Measurements from ENCODE around the gene CEP57.

CEP57 gene

DNA sequence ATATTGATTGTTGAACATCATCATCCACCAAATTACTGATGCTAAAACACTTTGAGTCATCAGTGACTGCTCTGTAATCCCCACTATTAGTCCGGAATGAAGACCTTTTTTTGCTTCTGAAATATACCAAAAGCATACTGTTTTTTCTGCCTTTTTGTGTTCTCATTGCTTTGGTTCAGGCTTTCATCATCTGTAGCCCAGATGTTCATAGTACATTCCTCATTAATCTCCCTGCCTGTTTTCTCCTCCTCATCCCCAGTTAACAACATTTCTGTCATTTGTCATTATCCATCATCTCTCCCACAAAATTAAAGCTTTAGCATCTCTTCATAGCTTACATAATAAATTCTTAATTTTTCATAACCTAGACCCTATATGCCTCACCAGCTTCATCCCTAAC, 9.2 kb downstream of the CEP57 start:
- no peaks in the 10 kb centered on the region for H3K9me3 ChIP-seq (ENCODE audit: control insufficient read depth, insufficient read depth, low read depth, low read length)
- CTCF ChIA-PET: interaction anchor here (1.7 kb wide), 1 partner anchor 36 kb away, joined by 4 read pairs; no protein-coding TSS in a partner anchor
- H3K4me3 ChIP-seq (ENCODE audit: low read depth, low read length): no peak overlapping the region
- no peak overlapping the region for H3K27ac ChIP-seq (ENCODE audit: extremely low read depth, low read depth, low read length)
- TF ChIP-seq, protein P1, sequence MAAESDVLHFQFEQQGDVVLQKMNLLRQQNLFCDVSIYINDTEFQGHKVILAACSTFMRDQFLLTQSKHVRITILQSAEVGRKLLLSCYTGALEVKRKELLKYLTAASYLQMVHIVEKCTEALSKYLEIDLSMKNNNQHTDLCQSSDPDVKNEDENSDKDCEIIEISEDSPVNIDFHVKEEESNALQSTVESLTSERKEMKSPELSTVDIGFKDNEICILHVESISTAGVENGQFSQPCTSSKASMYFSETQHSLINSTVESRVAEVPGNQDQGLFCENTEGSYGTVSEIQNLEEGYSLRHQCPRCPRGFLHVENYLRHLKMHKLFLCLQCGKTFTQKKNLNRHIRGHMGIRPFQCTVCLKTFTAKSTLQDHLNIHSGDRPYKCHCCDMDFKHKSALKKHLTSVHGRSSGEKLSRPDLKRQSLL (tag by site-specific recombination; IDR thresholded peaks at IDR 0.05): no peak
- TF ChIP-seq BCL11A (tag by site-specific recombination; IDR thresholded peaks at IDR 0.05; ENCODE audit: low read depth): no peak
- TF ChIP-seq ZNF280C (tag by site-specific recombination; IDR thresholded peaks at IDR 0.05): no peak
- TF ChIP-seq ZNF266 (tag by site-specific recombination; IDR thresholded peaks at IDR 0.05; ENCODE audit: low read depth): no peak
- TF ChIP-seq ZNF175 (tag by site-specific recombination; IDR thresholded peaks at IDR 0.05): no peak
- TF ChIP-seq WT1 (tag by site-specific recombination; IDR thresholded peaks at IDR 0.05): no peak
- TF ChIP-seq ELK4 (IDR thresholded peaks at IDR 0.05; ENCODE audit: borderline replicate concordance, low read depth, low read length): no peak
- TF ChIP-seq ZNF707 (tag by site-specific recombination; IDR thresholded peaks at IDR 0.05): no peak
- POLR2A ChIA-PET: no interaction called here
- no peaks in the 10 kb centered on the region for H3K4me1 ChIP-seq (ENCODE audit: control insufficient read depth, insufficient read depth, low read length)
- H3K36me3 ChIP-seq (ENCODE audit: control insufficient read depth in 2 of 2, insufficient read depth in 1 of 2, low read length in 2 of 2): peaks cover 27 to 41% of the 10 kb centered on the region in 2 experiments

- H3K4me1 ChIP-seq (ENCODE audit: control insufficient read depth, insufficient read depth, low read length): no peaks in the 10 kb centered on the region
- no peak overlapping the region for H3K4me3 ChIP-seq (ENCODE audit: low read depth, low read length)
- no peak for TF ChIP-seq ZNF670 (tag by site-specific recombination; IDR thresholded peaks at IDR 0.05; ENCODE audit: low read depth)
- TF ChIP-seq, protein P2, sequence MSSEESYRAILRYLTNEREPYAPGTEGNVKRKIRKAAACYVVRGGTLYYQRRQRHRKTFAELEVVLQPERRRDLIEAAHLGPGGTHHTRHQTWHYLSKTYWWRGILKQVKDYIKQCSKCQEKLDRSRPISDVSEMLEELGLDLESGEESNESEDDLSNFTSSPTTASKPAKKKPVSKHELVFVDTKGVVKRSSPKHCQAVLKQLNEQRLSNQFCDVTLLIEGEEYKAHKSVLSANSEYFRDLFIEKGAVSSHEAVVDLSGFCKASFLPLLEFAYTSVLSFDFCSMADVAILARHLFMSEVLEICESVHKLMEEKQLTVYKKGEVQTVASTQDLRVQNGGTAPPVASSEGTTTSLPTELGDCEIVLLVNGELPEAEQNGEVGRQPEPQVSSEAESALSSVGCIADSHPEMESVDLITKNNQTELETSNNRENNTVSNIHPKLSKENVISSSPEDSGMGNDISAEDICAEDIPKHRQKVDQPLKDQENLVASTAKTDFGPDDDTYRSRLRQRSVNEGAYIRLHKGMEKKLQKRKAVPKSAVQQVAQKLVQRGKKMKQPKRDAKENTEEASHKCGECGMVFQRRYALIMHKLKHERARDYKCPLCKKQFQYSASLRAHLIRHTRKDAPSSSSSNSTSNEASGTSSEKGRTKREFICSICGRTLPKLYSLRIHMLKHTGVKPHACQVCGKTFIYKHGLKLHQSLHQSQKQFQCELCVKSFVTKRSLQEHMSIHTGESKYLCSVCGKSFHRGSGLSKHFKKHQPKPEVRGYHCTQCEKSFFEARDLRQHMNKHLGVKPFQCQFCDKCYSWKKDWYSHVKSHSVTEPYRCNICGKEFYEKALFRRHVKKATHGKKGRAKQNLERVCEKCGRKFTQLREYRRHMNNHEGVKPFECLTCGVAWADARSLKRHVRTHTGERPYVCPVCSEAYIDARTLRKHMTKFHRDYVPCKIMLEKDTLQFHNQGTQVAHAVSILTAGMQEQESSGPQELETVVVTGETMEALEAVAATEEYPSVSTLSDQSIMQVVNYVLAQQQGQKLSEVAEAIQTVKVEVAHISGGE (tag by site-specific recombination; conservative IDR thresholded peaks at IDR 0.05; ENCODE audit: low read depth): no peak
- no peak overlapping the region for H3K27ac ChIP-seq (ENCODE audit: extremely low read depth, low read depth, low read length)
- ChIA-PET CTCF (interaction anchor here (0.6 to 1.7 kb wide), 2 partner anchors 35 to 43 kb away, joined by 4 read pairs; no protein-coding TSS in a partner anchor), POLR2A (no interaction called here)
- H3K9me3 ChIP-seq (ENCODE audit: control insufficient read depth, insufficient read depth, low read depth, low read length): no peaks in the 10 kb centered on the region
- peaks cover 30 to 48% of the 10 kb centered on the region in 2 experiments for H3K36me3 ChIP-seq (ENCODE audit: control insufficient read depth in 2 of 2, insufficient read depth in 1 of 2, low read length in 2 of 2)
These were observed 10.1 kb downstream of the CEP57 start for GRCh38 chr11:95800438-95800837.

- H3K27ac ChIP-seq (ENCODE audit: extremely low read depth, low read depth, low read length): no peak overlapping the region
- CTCF ChIA-PET: interaction anchor here (0.7 kb wide), 1 partner anchor 49 kb away, joined by 4 read pairs; no protein-coding TSS in a partner anchor
- H3K9me3 ChIP-seq (ENCODE audit: control insufficient read depth, insufficient read depth, low read depth, low read length): no peaks in the 10 kb centered on the region
- no peak overlapping the region for H3K4me3 ChIP-seq (ENCODE audit: low read depth, low read length)
- H3K4me1 ChIP-seq (ENCODE audit: control insufficient read depth, insufficient read depth, low read length): no peaks in the 10 kb centered on the region
- TF ChIP-seq SP7 (tag by site-specific recombination; IDR thresholded peaks at IDR 0.05): no peak
- TF ChIP-seq ZSCAN30 (tag by site-specific recombination; IDR thresholded peaks at IDR 0.05): no peak
- TF ChIP-seq ZNF16 (tag by site-specific recombination; IDR thresholded peaks at IDR 0.05; ENCODE audit: low read depth): no peak
- no peak for TF ChIP-seq HOXC10 (CRISPR knock-in tag; IDR thresholded peaks at IDR 0.05)
- TF ChIP-seq ZNF707 (tag by site-specific recombination; IDR thresholded peaks at IDR 0.05): no peak
- no peak for TF ChIP-seq ZNF324 (tag by site-specific recombination; IDR thresholded peaks at IDR 0.05)
- no peak for TF ChIP-seq ZNF664 (tag by site-specific recombination; IDR thresholded peaks at IDR 0.05)
- no peak for TF ChIP-seq ZNF555 (tag by site-specific recombination; conservative IDR thresholded peaks at IDR 0.05)
- no peak for TF ChIP-seq HOXA7 (CRISPR knock-in tag; IDR thresholded peaks at IDR 0.05; ENCODE audit: borderline replicate concordance)
- TF ChIP-seq ZNF624 (tag by site-specific recombination; IDR thresholded peaks at IDR 0.05): no peak
- TF ChIP-seq ZNF530 (tag by site-specific recombination; IDR thresholded peaks at IDR 0.05; ENCODE audit: low read depth): no peak
- no peak for TF ChIP-seq ZBTB48 (tag by site-specific recombination; IDR thresholded peaks at IDR 0.05)
- no peak for TF ChIP-seq ZBTB21 (tag by site-specific recombination; IDR thresholded peaks at IDR 0.05)
- no peak for TF ChIP-seq ZNF175 (tag by site-specific recombination; IDR thresholded peaks at IDR 0.05)
- TF ChIP-seq KLF10 (tag by site-specific recombination; IDR thresholded peaks at IDR 0.05): no peak
- no peak for TF ChIP-seq ZNF600 (tag by site-specific recombination; IDR thresholded peaks at IDR 0.05)
- TF ChIP-seq ZNF266 (tag by site-specific recombination; IDR thresholded peaks at IDR 0.05; ENCODE audit: low read depth): no peak
- POLR2A ChIA-PET: no interaction called here
- H3K36me3 ChIP-seq (ENCODE audit: control insufficient read depth in 2 of 2, insufficient read depth in 1 of 2, low read length in 2 of 2): peaks cover 33 to 63% of the 10 kb centered on the region in 2 experiments
These were observed 12.5 kb downstream of the CEP57 start for GRCh38 chr11:95802806-95803205.
